Motor neuron (in vitro differentiated cells): ENCODE measurements around the gene LMF1. TPM values are rescaled to one million over a fixed set of nuclear protein-coding genes. Genes with fewer than 3 reads are reported as not detected.
A peak's percentile ranks its signal among the peaks of the same experiment; 100 is the strongest.
"Not testable (repeated sequence)": the region's sequence is repeated elsewhere in the genome, so short reads cannot be mapped to it uniquely, and the experiment has no call there.

Experiments used
- ATAC-seq, 8 experiments: fragments of 200-7000 bp; cut with Tn5 transposase; replicated peaks in 6 of 8; 2 replicates each; pipeline ENCODE4 v1.8.0; 2021; ENCODE audit warnings: mild to moderate bottlenecking in 8 of 8, moderate library complexity in 8 of 8
- H3K27ac ChIP-seq, 2 donors: fragments of 250-450 bp; sonication (Bioruptor Pico); 2 replicates each; pipeline ENCODE4 v1.9.0; 2021; ENCODE audit warnings: antibody characterized with exemption in 2 of 2, mild to moderate bottlenecking in 2 of 2, moderate library complexity in 1 of 2
- H3K4me1 ChIP-seq, 2 donors: fragments of 250-450 bp; sonication (Bioruptor Pico); replicated peaks in 1 of 2; 2 replicates each; pipeline ENCODE4 v1.6.1; 2021; ENCODE audit warnings: antibody characterized with exemption in 2 of 2, mild to moderate bottlenecking in 2 of 2, moderate library complexity in 1 of 2
- H3K4me3 ChIP-seq, 5 donors: fragments of 250-450 bp; sonication (Bioruptor Pico); 2 replicates each; pipeline ENCODE4 v1.9.0; 2021; ENCODE audit warnings: antibody characterized with exemption in 5 of 5, mild to moderate bottlenecking in 5 of 5, moderate library complexity in 4 of 5
- WGBS, 10 experiments: fragments of 450-650 bp; shearing (Covaris generic); methylation state at CpG; one replicate each; pipeline ENCODE4 v1.0.0; 2022; 5-methylcytosine and 5-hydroxymethylcytosine counted together
- in situ Hi-C, 9 experiments: fragments of 400-800 bp; cut with MboI; loops; one replicate each; pipeline ENCODE4 v1.15.0; 2021; ENCODE audit warnings: low sequenced_read_pairs in 9 of 9, low pct_unique_long_range_greater_than_20kb in 2 of 9; ENCODE audit not compliant: unreplicated experiment in 9 of 9
- total RNA-seq, 8 experiments: library from RNA; unstranded; fragments of 300-600 nt; gene quantifications; 2 replicates each; pipeline versions ENCODE4 v1.2.3 to v1.2.4, GENCODE V29; 2022

LMF1 gene
- total RNA-seq, 8 experiments from 2014 or later, result 5.1 to 20.0 (median 9.2) TPM

GRCh38 chr16:820748-821147 is 150.0 kb downstream of the LMF1 start:
- peak in 1 of 8 experiments; percentile 57 for ATAC-seq
- in situ Hi-C loops, result loop anchor here in 5 of 9 experiments (25.0 kb wide), 1 partner anchor 242 kb away; the partner anchor contains the start of gene SSTR5 (in 5 of the 5)
- 0 to 74% (median 42%) methylated on average over 1 to 10 of the region's 12 CpGs; no CpG with 5 or more reads in 2 of the 10 experiments for WGBS, 10 experiments
- Histone ChIP-seq H3K27ac (no peak overlapping the region), H3K4me1 (peaks cover 2 to 18% of the 10 kb centered on the region in 2 donors), H3K4me3 (no peak overlapping the region)

GRCh38 chr16:820044-820408 is 150.8 kb downstream of the LMF1 start:
- in situ Hi-C loops, result loop anchor here in 5 of 9 experiments (25.0 kb wide), 1 partner anchor 242 kb away; the partner anchor contains the start of gene SSTR5 (in 5 of the 5)
- peaks cover 2 to 11% of the 10 kb centered on the region in 2 donors for H3K4me1 ChIP-seq
- ATAC-seq, H3K4me3 ChIP-seq, H3K27ac ChIP-seq: not testable (repeated sequence)
- 52 to 94% (median 82%) methylated on average over 2 to 6 of the region's 10 CpGs; no CpG with 5 or more reads in 3 of the 10 experiments for WGBS, 10 experiments

GRCh38 chr16:819336-820043 is 151.3 kb downstream of the LMF1 start:
- ATAC-seq, result no peak
- peaks cover 2 to 9% of the 10 kb centered on the region in 2 donors for H3K4me1 ChIP-seq
- WGBS, 10 experiments, result 17 to 93% (median 74%) methylated on average over 1 to 14 of the region's 23 CpGs; no CpG with 5 or more reads in 1 of the 10 experiments
- H3K27ac ChIP-seq, result no peak overlapping the region
- in situ Hi-C loops, result loop anchor here in 8 of 9 experiments (10.0 to 25.0 kb wide), 4 partner anchors 235 to 255 kb away; partner anchors contain the start of gene SSTR5 (in 6 of the 8)
- H3K4me3 ChIP-seq, result no peak overlapping the region

- no peak overlapping the region for H3K27ac ChIP-seq
- H3K4me1 ChIP-seq, result peaks cover 7 to 9% of the 10 kb centered on the region in 2 donors
- WGBS, 10 experiments, result 43 to 89% (median 71%) methylated on average over 1 to 2 of the region's 2 CpGs; no CpG with 5 or more reads in 4 of the 10 experiments
- no peak for ATAC-seq
- in situ Hi-C loops, result loop anchor here in 8 of 9 experiments (10.0 to 25.0 kb wide), 4 partner anchors 236 to 256 kb away; partner anchors contain the start of gene SSTR5 (in 6 of the 8)
- H3K4me3 ChIP-seq, result no peak overlapping the region
Measured at GRCh38 chr16:818592-818991, 152.2 kb downstream of the LMF1 start.

- Histone ChIP-seq H3K4me1 (peaks cover 9 to 11% of the 10 kb centered on the region in 2 donors), H3K4me3 (no peak overlapping the region), H3K27ac (no peak overlapping the region)
- no peak for ATAC-seq
- 80 to 92% methylated on average over 1 to 2 of the region's 8 CpGs; no CpG with 5 or more reads in 8 of the 10 experiments for WGBS, 10 experiments
- in situ Hi-C loops, result loop anchor here in 8 of 9 experiments (10.0 to 25.0 kb wide), 4 partner anchors 237 to 257 kb away; partner anchors contain the start of gene SSTR5 (in 6 of the 8)
Measured at GRCh38 chr16:818132-818531, 152.7 kb downstream of the LMF1 start.

GRCh38 chr16:817001-817906 is 153.5 kb downstream of the LMF1 start:
- peak in 3 of 8 experiments; percentile 52 to 64 (median 56) for ATAC-seq
- in situ Hi-C loops, result loop anchor here in 8 of 9 experiments (10.0 to 25.0 kb wide), 4 partner anchors 238 to 258 kb away; partner anchors contain the start of gene SSTR5 (in 6 of the 8)
- H3K27ac ChIP-seq, result peak overlapping the region in 1 of 2 donors; percentile 3
- peaks cover 9 to 12% of the 10 kb centered on the region in 2 donors for H3K4me1 ChIP-seq
- H3K4me3 ChIP-seq, result peak overlapping the region in 1 of 5 donors; percentile 19
- 20 to 100% (median 34%) methylated on average over 1 to 12 of the region's 71 CpGs; no CpG with 5 or more reads in 5 of the 10 experiments for WGBS, 10 experiments

DNA sequence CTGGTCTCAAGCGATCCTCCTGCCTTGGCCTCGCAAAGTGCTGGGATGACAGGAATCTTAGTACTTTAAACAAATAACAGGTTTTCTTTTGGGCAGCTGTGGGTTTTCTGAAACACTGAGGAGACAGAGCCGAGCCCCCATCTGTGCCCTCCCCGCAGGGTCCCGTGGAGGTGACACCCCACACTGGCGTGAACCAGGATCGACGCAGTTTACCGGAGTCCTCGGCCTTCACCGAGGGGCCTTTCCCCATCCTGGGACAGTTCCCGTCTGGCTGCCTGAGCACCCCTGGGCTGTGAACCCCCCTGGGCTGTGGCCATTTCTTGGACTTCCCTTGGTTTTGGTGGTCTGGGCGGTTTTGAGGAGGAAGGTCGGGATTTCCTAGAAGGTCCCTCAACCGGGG is 154.9 kb downstream of the LMF1 start:
- WGBS, 10 experiments, result 80 to 100% (median 94%) methylated on average over 1 to 8 of the region's 15 CpGs; no CpG with 5 or more reads in 6 of the 10 experiments
- Histone ChIP-seq H3K27ac (no peak overlapping the region), H3K4me1 (peaks cover 9 to 12% of the 10 kb centered on the region in 2 donors), H3K4me3 (no peak overlapping the region)
- ATAC-seq, result no peak
- in situ Hi-C loops, result loop anchor here in 8 of 9 experiments (10.0 to 25.0 kb wide), 4 partner anchors 239 to 259 kb away; partner anchors contain the start of gene SSTR5 (in 6 of the 8)

DNA sequence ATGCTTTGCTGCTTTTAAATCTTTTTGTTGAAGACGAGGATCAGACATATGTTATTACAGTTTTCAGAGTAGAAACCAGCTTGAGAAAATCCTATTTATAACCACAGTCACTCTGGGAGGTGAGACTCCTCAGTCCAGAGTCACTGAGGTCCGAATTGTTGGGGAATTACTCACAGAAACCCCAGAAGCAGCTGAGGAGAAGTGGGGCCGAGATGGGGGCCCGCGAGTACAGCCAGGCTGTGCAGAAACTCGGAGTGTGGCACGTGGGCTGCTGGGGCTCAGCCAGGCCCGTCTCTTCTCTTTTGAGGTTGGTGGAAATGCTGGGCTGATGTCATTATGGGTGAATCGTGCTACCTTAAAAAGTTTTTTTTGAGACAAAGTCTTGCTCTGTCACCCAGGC is 155.8 kb downstream of the LMF1 start:
- Histone ChIP-seq H3K27ac (no peak overlapping the region), H3K4me1 (peaks cover 9 to 12% of the 10 kb centered on the region in 2 donors), H3K4me3 (no peak overlapping the region)
- in situ Hi-C loops, result loop anchor here in 8 of 9 experiments (10.0 to 25.0 kb wide), 4 partner anchors 240 to 260 kb away; partner anchors contain the start of gene SSTR5 (in 6 of the 8)
- no peak for ATAC-seq
- 0 to 100% (median 87%) methylated on average over 1 to 5 of the region's 9 CpGs; no CpG with 5 or more reads in 4 of the 10 experiments for whole genome bisulfite sequencing, 10 experiments

DNA sequence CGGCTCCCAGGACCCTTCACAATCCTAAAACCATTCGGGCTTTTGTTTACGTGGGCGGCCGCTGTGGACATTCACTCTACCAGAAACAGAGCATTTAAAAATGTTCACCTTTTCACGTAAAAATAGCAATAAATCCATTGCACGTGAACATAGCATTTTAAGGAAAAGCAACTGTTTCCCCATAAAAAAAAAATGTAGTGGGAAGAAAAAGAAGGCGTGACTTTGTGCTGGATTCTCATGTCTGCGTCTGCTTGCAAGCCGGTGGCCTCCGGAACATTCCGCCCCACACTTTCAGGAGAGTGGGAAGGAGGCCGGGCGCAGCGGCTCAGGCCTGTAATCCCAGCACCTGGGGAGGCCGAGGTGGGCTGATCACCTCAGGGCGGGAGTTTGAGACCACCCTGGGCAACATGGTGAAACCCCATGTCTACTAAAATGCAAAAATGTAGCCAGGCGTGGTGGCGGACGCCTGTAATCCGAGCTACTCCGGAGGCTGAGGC is 156.8 kb downstream of the LMF1 start:
- ATAC-seq, result no peak
- no peak overlapping the region for H3K4me3 ChIP-seq
- H3K27ac ChIP-seq, result no peak overlapping the region
- H3K4me1 ChIP-seq, result peaks cover 9 to 12% of the 10 kb centered on the region in 2 donors
- in situ Hi-C loops, result loop anchor here in 8 of 9 experiments (10.0 to 25.0 kb wide), 4 partner anchors 241 to 261 kb away; partner anchors contain the start of gene SSTR5 (in 6 of the 8)
- 13 to 93% (median 32%) methylated on average over 3 to 11 of the region's 22 CpGs; no CpG with 5 or more reads in 3 of the 10 experiments for WGBS, 10 experiments

GRCh38 chr16:813204-813915 is 157.4 kb downstream of the LMF1 start:
- Histone ChIP-seq H3K27ac (no peak overlapping the region), H3K4me1 (peaks cover 15 to 16% of the 10 kb centered on the region in 2 donors), H3K4me3 (peak overlapping the region in 4 of 5 donors; percentile 2 to 25 (median 22))
- in situ Hi-C loops, result loop anchor here in 8 of 9 experiments (10.0 to 25.0 kb wide), 4 partner anchors 241 to 261 kb away; partner anchors contain the start of gene SSTR5 (in 6 of the 8)
- 0 to 50% (median 0%) methylated on average over 1 to 9 of the region's 67 CpGs; no CpG with 5 or more reads in 5 of the 10 experiments for WGBS, 10 experiments
- peak; percentile 81 to 92 (median 86) for ATAC-seq

DNA sequence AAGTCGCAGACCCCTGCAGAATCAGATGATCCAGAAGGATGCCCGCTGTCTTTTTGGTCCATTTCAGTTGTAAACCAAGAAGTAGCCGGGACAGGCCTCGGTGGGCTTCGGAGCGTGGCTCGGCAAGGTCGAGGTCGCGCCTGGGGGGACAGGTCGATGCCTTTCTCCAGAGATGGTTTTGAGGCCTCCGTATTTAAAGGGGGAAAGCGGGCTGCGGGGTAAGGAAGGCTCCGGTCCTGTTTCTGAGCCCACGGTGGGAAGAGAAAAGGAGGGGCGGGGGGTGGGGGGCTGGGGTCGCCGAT is 162.7 kb downstream of the LMF1 start:
- peak in 1 of 8 experiments; percentile 1 for ATAC-seq
- Histone ChIP-seq H3K4me1 (peaks cover 12% of the 10 kb centered on the region in 2 donors), H3K27ac (peak overlapping the region; percentile 75 to 83), H3K4me3 (peak overlapping the region; percentile 65 to 95 (median 79))
- in situ Hi-C loops, result loop anchor here in 5 of 9 experiments (25.0 kb wide), 1 partner anchor 254 kb away; the partner anchor contains the start of gene SSTR5 (in 5 of the 5)
- 0 to 67% (median 16%) methylated on average over 1 to 5 of the region's 19 CpGs; no CpG with 5 or more reads in 5 of the 10 experiments for WGBS, 10 experiments
